ENCODE measurements around the gene FMR1.

GRCh38 chrX:147957291-147957690 lies 45.6 kb downstream of the FMR1 start:
- TF ChIP-seq CTCF (IDR thresholded peaks at IDR 0.05) (no peak), POLR2A (IDR thresholded peaks at IDR 0.05) (no peak)

Measured in vagina (tissue), 2 donors.